Smooth muscle cell (in vitro differentiated cells): ENCODE measurements around the gene TSPAN16. TPM values are rescaled to one million over a fixed set of nuclear protein-coding genes. Genes with fewer than 3 reads are reported as not detected.

Experiments used
- DNase-seq: peaks from one replicate; lab custom pipeline; 2025; ENCODE audit not compliant: unreplicated experiment; lab: John Stamatoyannopoulos, UW
- H2AFZ ChIP-seq: fragments of 200-600 bp; sonication (generic); 2 replicates; pipeline ENCODE4 v1.6.0; 2016; ENCODE audit warnings: antibody characterized with exemption, low read depth, mild to moderate bottlenecking
- H3F3A ChIP-seq: fragments of 200-600 bp; sonication (generic); 2 replicates; pipeline ENCODE4 v1.6.0; 2017; ENCODE audit warnings: antibody characterized with exemption, low read depth
- H3K27ac ChIP-seq: fragments of 200-600 bp; sonication (generic); 2 replicates; pipeline ENCODE4 v1.5.1; 2016; ENCODE audit warnings: low read depth, mild to moderate bottlenecking
- H3K27me3 ChIP-seq: fragments of 200-600 bp; sonication (generic); 2 replicates; pipeline ENCODE4 v1.6.1; 2016; ENCODE audit warnings: low read depth, mild to moderate bottlenecking
- H3K36me3 ChIP-seq: fragments of 200-600 bp; sonication (generic); 2 replicates; pipeline ENCODE4 v1.5.1; 2016; ENCODE audit warnings: low read depth
- H3K4me1 ChIP-seq: fragments of 200-600 bp; sonication (generic); 2 replicates; pipeline ENCODE4 v1.5.1; 2016; ENCODE audit warnings: low read depth
- H3K4me2 ChIP-seq: fragments of 200-600 bp; sonication (generic); 2 replicates; pipeline ENCODE4 v1.6.0; 2016; ENCODE audit warnings: mild to moderate bottlenecking
- H3K4me3 ChIP-seq: fragments of 200-600 bp; sonication (generic); 2 replicates; pipeline ENCODE4 v1.5.1; 2016; ENCODE audit warnings: mild to moderate bottlenecking
- H3K79me2 ChIP-seq: fragments of 200-600 bp; sonication (generic); 2 replicates; pipeline ENCODE4 v1.6.0; 2016; ENCODE audit warnings: low read depth, mild to moderate bottlenecking
- H3K9ac ChIP-seq: fragments of 200-600 bp; sonication (generic); 2 replicates; pipeline ENCODE4 v1.6.0; 2016; ENCODE audit warnings: low read depth
- H3K9me3 ChIP-seq: fragments of 200-600 bp; sonication (generic); replicated peaks from 2 replicates; pipeline ENCODE4 v1.5.1; 2016; ENCODE audit warnings: low read depth
- H4K20me1 ChIP-seq: fragments of 200-600 bp; sonication (generic); 2 replicates; pipeline ENCODE4 v1.6.0; 2016; ENCODE audit warnings: low read depth
- CTCF ChIP-seq: fragments of 200-600 bp; sonication (generic); IDR thresholded peaks from 2 replicates; pipeline ENCODE4 v1.5.1; 2017; ENCODE audit warnings: borderline replicate concordance, mild to moderate bottlenecking, antibody characterized with exemption; ENCODE audit not compliant: insufficient read depth, poor library complexity, severe bottlenecking
- WGBS: methylation state at CpG from one replicate; pipeline ENCODE4 v1.1.7; 2016; ENCODE audit warnings: low lambda C conversion rate; 5-methylcytosine and 5-hydroxymethylcytosine counted together
- polyA plus RNA-seq: library from polyadenylated mRNA; unstranded; fragments of >200 nt; fragmentation: Nextera tagmentation; extraction: Ambion mirVana; gene quantifications from 2 replicates; pipeline ENCODE4 v1.2.1, GENCODE V29; 2016
- total RNA-seq: library from RNA; depleted of rRNA; stranded (reverse); fragments of >200 nt; gene quantifications from 2 replicates; pipeline ENCODE4 v1.2.3, GENCODE V29; 2014

Gene TSPAN16
- total and polyA plus RNA-seq, 2 experiments from 2014 or later = not detected

- Histone ChIP-seq H4K20me1 (no peaks in the 10 kb centered on the region), H3K4me3 (no peak overlapping the region), H3K27ac (no peak overlapping the region), H3K36me3 (no peaks in the 10 kb centered on the region), H3K4me2 (no peak overlapping the region), H2AFZ (no peak overlapping the region), H3F3A (no peaks in the 10 kb centered on the region), H3K9ac (no peak overlapping the region), H3K4me1 (no peaks in the 10 kb centered on the region), H3K27me3 (no peaks in the 10 kb centered on the region), H3K79me2 (no peaks in the 10 kb centered on the region), H3K9me3 (no peaks in the 10 kb centered on the region)
- TF ChIP-seq CTCF = no peak
- DNase-seq = no peak
- WGBS = 77% methylated on average over 11 of the region's 11 CpGs
Observed at GRCh38 chr19:11281356-11282049, 14.5 kb upstream of the TSPAN16 start.

GRCh38 chr19:11284515-11284914 lies 11.4 kb upstream of the TSPAN16 start:
- no peaks in the 10 kb centered on the region for H3K79me2 ChIP-seq
- H3K9me3 ChIP-seq = no peaks in the 10 kb centered on the region
- no peak for DNase-seq
- no peaks in the 10 kb centered on the region for H4K20me1 ChIP-seq
- H2AFZ ChIP-seq = no peak overlapping the region
- H3K4me3 ChIP-seq = no peak overlapping the region
- H3F3A ChIP-seq = no peaks in the 10 kb centered on the region
- H3K36me3 ChIP-seq = no peaks in the 10 kb centered on the region
- no peak overlapping the region for H3K27ac ChIP-seq
- TF ChIP-seq CTCF = no peak
- no peak overlapping the region for H3K9ac ChIP-seq
- H3K27me3 ChIP-seq = no peaks in the 10 kb centered on the region
- H3K4me2 ChIP-seq = no peak overlapping the region
- 59% methylated on average over 6 of the region's 6 CpGs for WGBS
- no peaks in the 10 kb centered on the region for H3K4me1 ChIP-seq

GRCh38 chr19:11286312-11286974 lies 9.5 kb upstream of the TSPAN16 start:
- H3K27ac ChIP-seq = no peak overlapping the region
- H3K9me3 ChIP-seq = no peaks in the 10 kb centered on the region
- H3K27me3 ChIP-seq = no peaks in the 10 kb centered on the region
- WGBS = 61% methylated on average over 6 of the region's 6 CpGs
- no peak for TF ChIP-seq CTCF
- H3F3A ChIP-seq = no peaks in the 10 kb centered on the region
- H2AFZ ChIP-seq = peak overlapping the region; percentile 77
- no peaks in the 10 kb centered on the region for H4K20me1 ChIP-seq
- H3K4me2 ChIP-seq = no peak overlapping the region
- DNase-seq = no peak
- no peaks in the 10 kb centered on the region for H3K79me2 ChIP-seq
- H3K4me1 ChIP-seq = no peaks in the 10 kb centered on the region
- no peaks in the 10 kb centered on the region for H3K36me3 ChIP-seq
- H3K9ac ChIP-seq = no peak overlapping the region
- no peak overlapping the region for H3K4me3 ChIP-seq
